GM19240 (cell line): ENCODE measurements around the gene PCDH9.

Source experiments
- DNase-seq: peaks from one replicate; pipeline ENCODE4 v3.0.0; 2011; ENCODE audit warnings: low spot score; ENCODE audit not compliant: insufficient read length

The PCDH9 gene

GRCh38 chr13:67156723-67157060 lies 73.4 kb downstream of the PCDH9 start:
- DNase-seq: no peak

- DNase-seq: no peak
Measured at GRCh38 chr13:67155898-67156722, 74.0 kb downstream of the PCDH9 start.

GRCh38 chr13:67152085-67152484 lies 78.1 kb downstream of the PCDH9 start:
- no peak for DNase-seq

- DNase-seq: no peak
Measured at GRCh38 chr13:67151652-67152051, 78.5 kb downstream of the PCDH9 start.

GRCh38 chr13:67150608-67151007 lies 79.5 kb downstream of the PCDH9 start:
- DNase-seq: no peak

- no peak for DNase-seq
Measured at GRCh38 chr13:67148161-67148571, 82.0 kb downstream of the PCDH9 start.

GRCh38 chr13:67147342-67148133 lies 82.6 kb downstream of the PCDH9 start:
- DNase-seq: no peak

GRCh38 chr13:67146523-67147130 lies 83.5 kb downstream of the PCDH9 start:
- no peak for DNase-seq

- no peak for DNase-seq
Measured at GRCh38 chr13:67145950-67146349, 84.2 kb downstream of the PCDH9 start.

GRCh38 chr13:67143544-67144115 lies 86.5 kb downstream of the PCDH9 start:
- DNase-seq: no peak

GRCh38 chr13:67140006-67140405 lies 90.1 kb downstream of the PCDH9 start:
- DNase-seq: no peak

- DNase-seq: no peak
Measured at GRCh38 chr13:67139551-67139950, 90.6 kb downstream of the PCDH9 start.

- DNase-seq: no peak
Measured at GRCh38 chr13:67138970-67139369, 91.2 kb downstream of the PCDH9 start.

- no peak for DNase-seq
Measured at GRCh38 chr13:67137044-67137735, 92.9 kb downstream of the PCDH9 start.

GRCh38 chr13:67136157-67136556 lies 94.0 kb downstream of the PCDH9 start:
- no peak for DNase-seq

- no peak for DNase-seq
Measured at GRCh38 chr13:67135356-67135755, 94.8 kb downstream of the PCDH9 start.

- DNase-seq: no peak
Measured at GRCh38 chr13:67134417-67135129, 95.6 kb downstream of the PCDH9 start.

GRCh38 chr13:67133476-67133875 lies 96.7 kb downstream of the PCDH9 start:
- DNase-seq: no peak

- DNase-seq: no peak
Measured at GRCh38 chr13:67131393-67131792, 98.7 kb downstream of the PCDH9 start.

- no peak for DNase-seq
Measured at GRCh38 chr13:67130444-67130843, 99.7 kb downstream of the PCDH9 start.

GRCh38 chr13:67128136-67128535 lies 102.0 kb downstream of the PCDH9 start:
- DNase-seq: no peak
